Measurements from ENCODE around the gene PPP1R3G. TPM values are rescaled to one million over a fixed set of nuclear protein-coding genes. Genes with fewer than 3 reads are reported as not detected.

PPP1R3G gene
- total RNA-seq, 1 experiment from 2014 or later, result 0.44 TPM

DNA sequence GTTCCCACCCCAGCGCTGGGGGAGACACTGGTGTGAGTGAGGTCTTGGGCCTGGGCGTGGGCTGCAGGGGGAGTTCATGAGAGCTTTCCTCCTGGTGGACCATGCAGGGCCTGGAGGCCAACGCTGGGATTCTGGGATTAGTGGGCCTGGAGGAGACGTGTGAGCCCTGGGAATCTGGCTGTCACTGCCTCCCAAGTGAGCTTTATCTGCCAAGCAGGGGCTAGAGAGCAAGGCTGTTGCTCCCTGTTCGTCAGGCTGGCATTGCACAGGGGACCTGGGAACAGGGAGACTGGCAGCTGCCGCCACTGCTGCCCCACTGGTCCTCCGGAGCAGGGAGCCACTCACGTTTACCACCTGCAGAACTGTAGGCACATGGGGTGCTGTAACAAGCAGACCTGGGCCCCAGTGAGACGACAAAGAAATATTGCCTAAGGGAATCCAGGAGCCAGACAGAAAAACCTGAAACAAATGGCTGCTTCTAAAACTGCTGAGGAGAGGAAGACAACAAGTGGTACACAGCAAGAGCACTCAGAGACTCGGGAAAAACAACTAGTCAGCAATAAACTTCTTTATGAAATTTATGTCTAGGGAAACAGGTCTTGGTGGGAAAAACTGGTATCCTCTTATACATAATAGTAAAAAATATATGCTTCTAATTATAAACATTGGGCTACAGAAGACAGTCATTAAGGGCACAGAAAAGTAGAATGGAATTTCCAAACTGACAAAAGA is 45.2 kb downstream of the PPP1R3G start:
- no peak overlapping the region for H3K4me3 ChIP-seq (ENCODE audit: low read depth in 2 of 2, low read length in 2 of 2)
- no peak overlapping the region for H3K27ac ChIP-seq (ENCODE audit: low read length)
- ATAC-seq (no peak), DNase-seq (ENCODE audit: low read depth, low spot score) (no peak)
- no peaks in the 10 kb centered on the region for H3K36me3 ChIP-seq (ENCODE audit: control insufficient read depth, insufficient read depth, low read length)
- no peaks in the 10 kb centered on the region for H3K4me1 ChIP-seq (ENCODE audit: control insufficient read depth, insufficient read depth, low read length)
- H3K27me3 ChIP-seq (ENCODE audit: control insufficient read depth, insufficient read depth, low read length), result no peaks in the 10 kb centered on the region
- CTCF ChIA-PET, result no interaction called here
- no TSS peak for BruUV-seq (replicated peaks)
- POLR2A ChIA-PET, result no interaction called here
- TF ChIP-seq TCF7L2 (IDR thresholded peaks at IDR 0.05; ENCODE audit: low read depth, low read length) (no peak), POLR2AphosphoS5 (IDR thresholded peaks at IDR 0.05; ENCODE audit: low read depth, low read length) (no peak), SIN3A (IDR thresholded peaks at IDR 0.05; ENCODE audit: borderline replicate concordance, insufficient read depth, low read depth, low read length) (no peak)
- TF ChIP-seq, protein P1, sequence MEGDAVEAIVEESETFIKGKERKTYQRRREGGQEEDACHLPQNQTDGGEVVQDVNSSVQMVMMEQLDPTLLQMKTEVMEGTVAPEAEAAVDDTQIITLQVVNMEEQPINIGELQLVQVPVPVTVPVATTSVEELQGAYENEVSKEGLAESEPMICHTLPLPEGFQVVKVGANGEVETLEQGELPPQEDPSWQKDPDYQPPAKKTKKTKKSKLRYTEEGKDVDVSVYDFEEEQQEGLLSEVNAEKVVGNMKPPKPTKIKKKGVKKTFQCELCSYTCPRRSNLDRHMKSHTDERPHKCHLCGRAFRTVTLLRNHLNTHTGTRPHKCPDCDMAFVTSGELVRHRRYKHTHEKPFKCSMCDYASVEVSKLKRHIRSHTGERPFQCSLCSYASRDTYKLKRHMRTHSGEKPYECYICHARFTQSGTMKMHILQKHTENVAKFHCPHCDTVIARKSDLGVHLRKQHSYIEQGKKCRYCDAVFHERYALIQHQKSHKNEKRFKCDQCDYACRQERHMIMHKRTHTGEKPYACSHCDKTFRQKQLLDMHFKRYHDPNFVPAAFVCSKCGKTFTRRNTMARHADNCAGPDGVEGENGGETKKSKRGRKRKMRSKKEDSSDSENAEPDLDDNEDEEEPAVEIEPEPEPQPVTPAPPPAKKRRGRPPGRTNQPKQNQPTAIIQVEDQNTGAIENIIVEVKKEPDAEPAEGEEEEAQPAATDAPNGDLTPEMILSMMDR (IDR thresholded peaks at IDR 0.05), result no peak
- TF ChIP-seq, protein P2, sequence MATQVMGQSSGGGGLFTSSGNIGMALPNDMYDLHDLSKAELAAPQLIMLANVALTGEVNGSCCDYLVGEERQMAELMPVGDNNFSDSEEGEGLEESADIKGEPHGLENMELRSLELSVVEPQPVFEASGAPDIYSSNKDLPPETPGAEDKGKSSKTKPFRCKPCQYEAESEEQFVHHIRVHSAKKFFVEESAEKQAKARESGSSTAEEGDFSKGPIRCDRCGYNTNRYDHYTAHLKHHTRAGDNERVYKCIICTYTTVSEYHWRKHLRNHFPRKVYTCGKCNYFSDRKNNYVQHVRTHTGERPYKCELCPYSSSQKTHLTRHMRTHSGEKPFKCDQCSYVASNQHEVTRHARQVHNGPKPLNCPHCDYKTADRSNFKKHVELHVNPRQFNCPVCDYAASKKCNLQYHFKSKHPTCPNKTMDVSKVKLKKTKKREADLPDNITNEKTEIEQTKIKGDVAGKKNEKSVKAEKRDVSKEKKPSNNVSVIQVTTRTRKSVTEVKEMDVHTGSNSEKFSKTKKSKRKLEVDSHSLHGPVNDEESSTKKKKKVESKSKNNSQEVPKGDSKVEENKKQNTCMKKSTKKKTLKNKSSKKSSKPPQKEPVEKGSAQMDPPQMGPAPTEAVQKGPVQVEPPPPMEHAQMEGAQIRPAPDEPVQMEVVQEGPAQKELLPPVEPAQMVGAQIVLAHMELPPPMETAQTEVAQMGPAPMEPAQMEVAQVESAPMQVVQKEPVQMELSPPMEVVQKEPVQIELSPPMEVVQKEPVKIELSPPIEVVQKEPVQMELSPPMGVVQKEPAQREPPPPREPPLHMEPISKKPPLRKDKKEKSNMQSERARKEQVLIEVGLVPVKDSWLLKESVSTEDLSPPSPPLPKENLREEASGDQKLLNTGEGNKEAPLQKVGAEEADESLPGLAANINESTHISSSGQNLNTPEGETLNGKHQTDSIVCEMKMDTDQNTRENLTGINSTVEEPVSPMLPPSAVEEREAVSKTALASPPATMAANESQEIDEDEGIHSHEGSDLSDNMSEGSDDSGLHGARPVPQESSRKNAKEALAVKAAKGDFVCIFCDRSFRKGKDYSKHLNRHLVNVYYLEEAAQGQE (IDR thresholded peaks at IDR 0.05; ENCODE audit: insufficient read depth in 1 of 2, low read depth in 2 of 2, low read length in 1 of 2), result no peak
- H3K9me3 ChIP-seq (ENCODE audit: control insufficient read depth, insufficient read depth, low read depth, low read length), result no peaks in the 10 kb centered on the region
- intact Hi-C loops (cut with micrococcal nuclease; ENCODE audit: unreplicated experiment) (no loop called here), in situ Hi-C loops (cut with HindIII; ENCODE audit: low pct_unique_long_range_greater_than_20kb, low sequenced_read_pairs) (no loop called here)

DNA sequence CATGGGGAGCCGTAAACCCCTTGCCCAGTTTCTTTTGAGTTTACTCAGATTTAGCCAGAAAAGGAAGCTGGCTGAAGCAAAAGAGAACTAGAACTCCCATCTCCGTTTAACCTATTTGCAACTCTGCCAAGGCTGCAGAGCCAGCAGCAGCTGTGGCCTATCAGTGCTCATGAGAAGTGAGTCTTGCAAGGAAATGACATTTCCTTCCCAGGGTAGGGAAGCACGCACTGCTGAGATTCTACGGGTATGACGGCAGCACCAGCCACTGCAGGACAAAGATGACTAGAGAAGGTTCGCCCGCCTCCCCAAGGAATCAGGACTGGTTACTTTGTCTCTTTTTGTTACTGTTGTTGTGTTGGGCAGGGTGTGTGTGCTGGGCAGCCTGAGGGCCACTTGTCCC is 47.6 kb downstream of the PPP1R3G start:
- TF ChIP-seq POLR2AphosphoS5 (IDR thresholded peaks at IDR 0.05; ENCODE audit: low read depth, low read length), result no peak
- TF ChIP-seq SIN3A (IDR thresholded peaks at IDR 0.05; ENCODE audit: borderline replicate concordance, insufficient read depth, low read depth, low read length), result no peak
- TF ChIP-seq TCF7L2 (IDR thresholded peaks at IDR 0.05; ENCODE audit: low read depth, low read length), result no peak
- TF ChIP-seq, protein P2 (IDR thresholded peaks at IDR 0.05; ENCODE audit: insufficient read depth in 1 of 2, low read depth in 2 of 2, low read length in 1 of 2), result no peak
- TF ChIP-seq, protein P1 (IDR thresholded peaks at IDR 0.05), result no peak
- CTCF ChIA-PET, result no interaction called here
- no peaks in the 10 kb centered on the region for H3K27me3 ChIP-seq (ENCODE audit: control insufficient read depth, insufficient read depth, low read length)
- H3K4me1 ChIP-seq (ENCODE audit: control insufficient read depth, insufficient read depth, low read length), result no peaks in the 10 kb centered on the region
- H3K36me3 ChIP-seq (ENCODE audit: control insufficient read depth, insufficient read depth, low read length), result no peaks in the 10 kb centered on the region
- intact Hi-C loops (cut with micrococcal nuclease; ENCODE audit: unreplicated experiment) (no loop called here), in situ Hi-C loops (cut with HindIII; ENCODE audit: low pct_unique_long_range_greater_than_20kb, low sequenced_read_pairs) (no loop called here)
- H3K4me3 ChIP-seq (ENCODE audit: low read depth in 2 of 2, low read length in 2 of 2), result no peak overlapping the region
- no peak for ATAC-seq
- no TSS peak for BruUV-seq (replicated peaks)
- no peak for DNase-seq (ENCODE audit: low read depth, low spot score)
- H3K27ac ChIP-seq (ENCODE audit: low read length), result no peak overlapping the region
- POLR2A ChIA-PET, result no interaction called here
- no peaks in the 10 kb centered on the region for H3K9me3 ChIP-seq (ENCODE audit: control insufficient read depth, insufficient read depth, low read depth, low read length)
